Karpas-422 (cell line): ENCODE results near the gene PCTP. TPM values are rescaled to one million over a fixed set of nuclear protein-coding genes. Genes with fewer than 3 reads are reported as not detected.
A peak's percentile ranks its signal among the peaks of the same experiment; 100 is the strongest.

Experiments used
- DNase-seq: peaks from one replicate; pipeline ENCODE4 v3.0.0-alpha.2; 2015
- H2AFZ ChIP-seq: fragments of 200-600 bp; sonication (generic); 2 replicates; pipeline ENCODE4 v1.6.1; 2014; ENCODE audit warnings: antibody characterized with exemption, low read length, mixed read lengths
- H3K27ac ChIP-seq: fragments of 200-600 bp; sonication (generic); 2 replicates; pipeline ENCODE4 v1.5.1; 2014; ENCODE audit warnings: mild to moderate bottlenecking, low read length, moderate library complexity
- H3K27me3 ChIP-seq: fragments of 200-600 bp; sonication (generic); 2 replicates; pipeline ENCODE4 v1.6.1; 2014; ENCODE audit warnings: low read length, mixed read lengths
- H3K36me3 ChIP-seq: fragments of 200-600 bp; sonication (generic); 2 replicates; pipeline ENCODE4 v1.6.1; 2014; ENCODE audit warnings: low read length, mixed read lengths; ENCODE audit not compliant: insufficient read depth
- H3K4me1 ChIP-seq: fragments of 200-600 bp; sonication (generic); 2 replicates; pipeline ENCODE4 v1.6.1; 2014; ENCODE audit warnings: mild to moderate bottlenecking, low read length, mixed read lengths
- H3K4me2 ChIP-seq: fragments of 200-600 bp; sonication (generic); 2 replicates; pipeline ENCODE4 v1.6.1; 2014; ENCODE audit warnings: low read length, low read depth, mild to moderate bottlenecking; ENCODE audit not compliant: poor library complexity, severe bottlenecking
- H3K4me3 ChIP-seq: fragments of 200-600 bp; sonication (generic); 2 replicates; pipeline ENCODE4 v1.5.1; 2014; ENCODE audit warnings: mild to moderate bottlenecking, antibody characterized with exemption, low read length, mixed read lengths
- H3K79me2 ChIP-seq: fragments of 200-600 bp; sonication (generic); 2 replicates; pipeline ENCODE4 v1.6.1; 2014; ENCODE audit warnings: mild to moderate bottlenecking, low read length, mixed read lengths
- H3K9ac ChIP-seq: fragments of 200-600 bp; sonication (generic); 2 replicates; pipeline ENCODE4 v1.6.0; 2014; ENCODE audit warnings: low read length
- H3K9me2 ChIP-seq: fragments of 200-600 bp; sonication (generic), shearing (Covaris generic); replicated peaks from 2 replicates; pipeline ENCODE4 v1.6.0; 2014; ENCODE audit warnings: mild to moderate bottlenecking, low read length, moderate library complexity; ENCODE audit not compliant: insufficient read depth
- H3K9me3 ChIP-seq: fragments of 300-700, 200-600 bp; sonication (generic); 2 replicates; pipeline ENCODE4 v1.6.1; 2014; ENCODE audit warnings: low read length, mixed read lengths
- H4K20me1 ChIP-seq: fragments of 200-600 bp; sonication (generic); 2 replicates; pipeline ENCODE4 v1.6.1; 2014; ENCODE audit warnings: mild to moderate bottlenecking, antibody characterized with exemption, low read length, low read depth; ENCODE audit not compliant: insufficient read depth
- total RNA-seq: library from RNA; depleted of rRNA; stranded (reverse); fragments of >200 nt; shearing (Covaris generic); gene quantifications from 2 replicates; pipeline ENCODE4 v1.2.3, GENCODE V29; 2014; ENCODE audit warnings: low replicate concordance; rRNA removed

Gene PCTP
- total RNA-seq, 1 experiment from 2014 or later: 15.1 TPM

DNA sequence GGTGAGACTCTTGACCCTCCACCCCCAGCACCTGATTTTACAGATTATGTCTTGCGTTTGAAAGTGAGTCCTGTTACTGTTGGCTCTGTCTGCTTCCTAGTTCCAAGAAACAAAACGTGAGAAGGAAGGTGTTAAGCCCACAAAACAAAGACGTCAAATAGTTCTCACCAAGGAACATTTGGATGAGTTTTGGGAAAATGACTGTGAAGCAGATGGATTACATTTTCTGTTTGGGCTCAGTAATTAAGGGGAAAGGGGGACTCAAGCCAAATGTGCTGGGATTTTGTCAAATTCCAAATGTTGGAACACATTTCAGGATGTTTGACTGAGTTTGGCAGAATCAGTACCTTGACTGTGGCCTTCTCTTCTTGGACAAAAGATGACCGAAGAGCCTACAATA, 71.2 kb downstream of the PCTP start:
- Histone ChIP-seq H3K9me2 (no peaks in the 10 kb centered on the region), H3K4me1 (peaks cover 4% of the 10 kb centered on the region; the same call in 1 of the 2 replicates), H3K4me2 (no peak overlapping the region), H2AFZ (no peak overlapping the region), H3K27ac (no peak overlapping the region), H3K9me3 (0 out of 2 replicates have a peak, but pooled peaks cover 4% of the 10 kb centered on the region), H3K9ac (no peak overlapping the region), H3K27me3 (0 out of 2 replicates have a peak, but pooled peaks cover 6% of the 10 kb centered on the region), H3K4me3 (no peak overlapping the region), H3K36me3 (no peaks in the 10 kb centered on the region), H3K79me2 (no peaks in the 10 kb centered on the region), H4K20me1 (no peaks in the 10 kb centered on the region)
- DNase-seq: peak; percentile 34

DNA sequence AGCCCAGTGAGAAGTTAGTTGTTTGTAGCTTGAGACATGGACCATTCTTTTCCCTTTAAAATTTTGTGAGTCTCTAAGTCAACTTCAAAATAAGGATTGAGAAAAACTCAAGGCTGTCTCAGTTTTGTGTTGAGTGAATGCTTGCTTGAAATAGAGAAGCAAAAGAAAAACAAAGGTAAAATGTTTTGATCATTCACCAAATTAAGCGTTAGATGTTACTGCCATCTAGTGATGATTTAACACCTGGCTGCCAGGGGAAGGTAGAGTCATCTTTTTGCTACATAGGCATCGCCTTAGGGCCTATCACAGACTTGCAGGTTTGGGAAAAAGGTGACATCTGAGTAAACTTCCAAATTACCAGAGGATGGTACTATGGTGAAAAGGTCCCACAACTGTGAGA, 74.4 kb downstream of the PCTP start:
- H3K4me3 ChIP-seq: no peak overlapping the region
- no peak overlapping the region for H2AFZ ChIP-seq
- no peaks in the 10 kb centered on the region for H3K79me2 ChIP-seq
- H3K4me1 ChIP-seq: no peaks in the 10 kb centered on the region
- H3K27ac ChIP-seq: no peak overlapping the region
- no peak overlapping the region for H3K9ac ChIP-seq
- no peak overlapping the region for H3K4me2 ChIP-seq
- no peaks in the 10 kb centered on the region for H3K9me2 ChIP-seq
- 0 out of 2 replicates have a peak, but pooled peaks cover 4% of the 10 kb centered on the region for H3K9me3 ChIP-seq
- H3K36me3 ChIP-seq: no peaks in the 10 kb centered on the region
- H3K27me3 ChIP-seq: 0 out of 2 replicates have a peak, but pooled peaks cover 6% of the 10 kb centered on the region
- peak; percentile 54 for DNase-seq
- H4K20me1 ChIP-seq: no peaks in the 10 kb centered on the region

Other genes with a start within 250 kb of the PCTP start
- not detected in 2 replicates for gene SMIM36, start 239.6 kb upstream of the PCTP start, total RNA-seq
- gene TMEM100, start 28.2 kb upstream of the PCTP start, total RNA-seq: 0.43 and 1.1 TPM in 2 replicates